B cell (primary cell): Measurements from ENCODE around the gene TAS2R13. TPM values are rescaled to one million over a fixed set of nuclear protein-coding genes. Genes with fewer than 3 reads are reported as not detected.

Experiments
- ATAC-seq: fragments of 200-7000 bp; cut with Tn5 transposase; one replicate; pipeline ENCODE4 v1.10.0; 2021; ENCODE audit warnings: low read depth, mild to moderate bottlenecking, moderate number of reproducible peaks, moderate library complexity
- CTCF ChIA-PET: fragments of 350-600 bp; sonication (Branson Sonifier 250); formaldehyde crosslinking; loops from one replicate; lab custom pipeline; 2021; ENCODE audit warnings: antibody characterized with exemption, inconsistent platforms; lab: Charles Lee
- POLR2A ChIA-PET: fragments of 350-600 bp; sonication (Branson Sonifier 250); formaldehyde crosslinking; loops from one replicate; lab custom pipeline; 2021; ENCODE audit warnings: antibody characterized with exemption; lab: Charles Lee
- DNase-seq: peaks from one replicate; pipeline ENCODE4 v3.0.0; 2013
- H2AFZ ChIP-seq: 2 replicates; pipeline ENCODE4 v1.6.1; 2012; ENCODE audit warnings: mild to moderate bottlenecking, low read depth, low read length; ENCODE audit not compliant: insufficient read depth, poor library complexity, severe bottlenecking
- H3K27ac ChIP-seq, 2 donors: 1 replicate in 1 of 2; 2 replicates in 1 of 2; pipeline ENCODE4 v1.5.1; 2012 to 2013; ENCODE audit warnings: low read length in 2 of 2, mild to moderate bottlenecking in 2 of 2, moderate library complexity in 1 of 2
- H3K27me3 ChIP-seq, 4 experiments: fragments of 200-600 bp in 1 of 4; sonication (generic) in 1 of 4; replicated peaks in 1 of 4; 1 replicate in 2 of 4; 2 replicates in 2 of 4; pipeline versions ENCODE4 v1.6.1 to v1.7.0; 2013 to 2016; ENCODE audit warnings: low read length in 3 of 4, mild to moderate bottlenecking in 2 of 4, mixed read lengths in 1 of 4, moderate library complexity in 1 of 4; ENCODE audit not compliant: insufficient read depth in 4 of 4, control insufficient read depth in 3 of 4; ENCODE audit errors: control extremely low read depth in 1 of 4
- H3K36me3 ChIP-seq, 2 experiments: replicated peaks in 1 of 2; 1 replicate in 1 of 2; 2 replicates in 1 of 2; pipeline versions ENCODE4 v1.6.1 to v1.7.1; 2013; ENCODE audit warnings: low read length in 1 of 2; ENCODE audit not compliant: insufficient read depth in 2 of 2, control insufficient read depth in 1 of 2; ENCODE audit errors: control extremely low read depth in 1 of 2, extremely low read depth in 1 of 2
- H3K4me1 ChIP-seq, 2 donors: fragments of 200-600 bp in 1 of 2; sonication (generic) in 1 of 2; 1 replicate in 1 of 2; 2 replicates in 1 of 2; pipeline versions ENCODE4 v1.5.1 to v1.6.1; 2013 to 2017; ENCODE audit warnings: low read length in 2 of 2; ENCODE audit not compliant: control insufficient read depth in 2 of 2, insufficient read depth in 2 of 2
- H3K4me2 ChIP-seq: replicated peaks from 2 replicates; pipeline ENCODE3; 2012; ENCODE audit warnings: mild to moderate bottlenecking, low read depth, low read length; ENCODE audit not compliant: poor library complexity, severe bottlenecking
- H3K4me3 ChIP-seq, 5 experiments: fragments of 200-600 bp in 1 of 5; sonication (generic) in 1 of 5; 1 replicate in 3 of 5; 2 replicates in 2 of 5; pipeline versions ENCODE4 v1.5.1 to v1.7.0; 2011 to 2016; ENCODE audit warnings: low read length in 4 of 5, mild to moderate bottlenecking in 4 of 5, low read depth in 2 of 5, control low read depth in 1 of 5, moderate library complexity in 1 of 5; ENCODE audit not compliant: insufficient read depth in 1 of 5; ENCODE audit errors: control extremely low read depth in 1 of 5, extremely low read depth in 1 of 5
- H3K79me2 ChIP-seq: fragments of 200-600 bp; sonication (generic); one replicate; pipeline ENCODE4 v1.6.0; 2016; ENCODE audit warnings: low read length; ENCODE audit not compliant: control insufficient read depth, insufficient read depth
- H3K9ac ChIP-seq: fragments of 200-600 bp; sonication (generic); 2 replicates; pipeline ENCODE4 v1.6.1; 2017; ENCODE audit warnings: mild to moderate bottlenecking, low read length, moderate library complexity
- H3K9me3 ChIP-seq, 3 donors: one replicate each; pipeline versions ENCODE4 v1.6.1 to v1.7.1; 2013; ENCODE audit warnings: low read length in 2 of 3; ENCODE audit not compliant: control insufficient read depth in 2 of 3, insufficient read depth in 1 of 3; ENCODE audit errors: control extremely low read depth in 1 of 3
- H4K20me1 ChIP-seq: 2 replicates; pipeline ENCODE4 v1.6.0; 2012; ENCODE audit warnings: mild to moderate bottlenecking, low read length; ENCODE audit not compliant: insufficient read depth, control insufficient read depth, poor library complexity, severe bottlenecking
- H3K27ac Mint-ChIP-seq: one replicate; pipeline ENCODE4 v1.8.0; 2021; ENCODE audit warnings: mixed read lengths
- H3K27me3 Mint-ChIP-seq: one replicate; pipeline ENCODE4 v1.8.0; 2021; ENCODE audit warnings: mixed read lengths
- H3K4me1 Mint-ChIP-seq: one replicate; pipeline ENCODE4 v1.8.0; 2021; ENCODE audit warnings: mixed read lengths
- H3K4me3 Mint-ChIP-seq: one replicate; pipeline ENCODE4 v1.8.0; 2021; ENCODE audit warnings: mixed read lengths
- H3K9me3 Mint-ChIP-seq: one replicate; pipeline ENCODE4 v1.8.0; 2022; ENCODE audit warnings: mixed read lengths; ENCODE audit not compliant: insufficient read depth
- EZH2 ChIP-seq: IDR thresholded peaks from 2 replicates; pipeline ENCODE4 v1.6.1; 2012; ENCODE audit warnings: borderline replicate concordance, low read depth, mild to moderate bottlenecking, moderate library complexity, low read length; ENCODE audit not compliant: insufficient read depth, poor library complexity, severe bottlenecking
- WGBS: methylation state at CpG from one replicate; pipeline ENCODE4 v1.1.5; 2013; ENCODE audit warnings: missing lambda C conversion rate; ENCODE audit not compliant: insufficient coverage; 5-methylcytosine and 5-hydroxymethylcytosine counted together
- intact Hi-C: fragments of 100-400 bp; cut with micrococcal nuclease; formaldehyde crosslinking; loops from one replicate; pipeline ENCODE4 v1.10.0; 2022
- polyA plus RNA-seq: library from polyadenylated mRNA; depleted of rRNA; stranded (reverse); fragments of >200 nt; gene quantifications from 2 replicates; pipeline ENCODE4 v1.2.3, GENCODE V29; 2012
- total RNA-seq, 2 donors: library from RNA; stranded (reverse); fragments of 120-200 nt in 1 of 2; gene quantifications; 1 replicate in 1 of 2; 2 replicates in 1 of 2; pipeline versions ENCODE4 v1.2.3 to v1.2.4, GENCODE V29; 2013 to 2022
- TF ChIP-seq, protein P1 (sequence below): fragments of 200-600 bp; IDR thresholded peaks from one replicate; pipeline ENCODE4 v1.8.0; 2022; ENCODE audit warnings: antibody characterized with exemption, mild to moderate bottlenecking

Gene TAS2R13
- total and polyA plus RNA-seq, 2 donors (not counting 1 experiment from before 2014, with no cell fraction given) = 0.06 to 0.96 TPM

DNA sequence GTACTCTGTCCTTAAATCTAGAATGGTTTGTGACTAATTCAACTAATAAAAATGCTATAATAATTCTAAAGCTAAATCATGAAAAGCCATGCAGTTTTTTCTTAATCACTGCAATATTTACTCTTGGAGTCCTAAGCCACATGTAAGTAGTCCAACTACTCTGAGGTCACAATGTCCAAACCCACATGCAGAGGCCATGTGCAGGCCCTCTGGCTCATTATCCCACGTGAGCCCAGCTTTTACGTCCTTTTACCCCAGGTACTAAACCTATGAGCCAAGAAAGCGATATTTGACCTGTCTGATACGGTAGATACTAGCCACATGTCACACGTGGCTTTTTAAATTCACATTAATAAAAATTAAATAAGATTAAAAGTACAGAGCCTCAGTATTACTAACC, 12.5 kb downstream of the TAS2R13 start:
- Histone ChIP-seq H3K4me3 (no peak overlapping the region), H3K36me3 (no peaks in the 10 kb centered on the region), H3K4me1 (no peaks in the 10 kb centered on the region), H3K79me2 (no peaks in the 10 kb centered on the region), H4K20me1 (no peaks in the 10 kb centered on the region), H3K4me2 (no peak overlapping the region), H3K27ac (no peak overlapping the region), H3K27me3 (no peaks in the 10 kb centered on the region), H2AFZ (no peak overlapping the region), H3K9ac (no peak overlapping the region), H3K9me3 (peaks cover 0 to 8% (median 1%) of the 10 kb centered on the region in 3 donors)
- no peaks in the 10 kb centered on the region for H3K27me3 Mint-ChIP-seq
- ATAC-seq (no peak), DNase-seq (no peak)
- no peak for TF ChIP-seq EZH2
- TF ChIP-seq, protein P1, sequence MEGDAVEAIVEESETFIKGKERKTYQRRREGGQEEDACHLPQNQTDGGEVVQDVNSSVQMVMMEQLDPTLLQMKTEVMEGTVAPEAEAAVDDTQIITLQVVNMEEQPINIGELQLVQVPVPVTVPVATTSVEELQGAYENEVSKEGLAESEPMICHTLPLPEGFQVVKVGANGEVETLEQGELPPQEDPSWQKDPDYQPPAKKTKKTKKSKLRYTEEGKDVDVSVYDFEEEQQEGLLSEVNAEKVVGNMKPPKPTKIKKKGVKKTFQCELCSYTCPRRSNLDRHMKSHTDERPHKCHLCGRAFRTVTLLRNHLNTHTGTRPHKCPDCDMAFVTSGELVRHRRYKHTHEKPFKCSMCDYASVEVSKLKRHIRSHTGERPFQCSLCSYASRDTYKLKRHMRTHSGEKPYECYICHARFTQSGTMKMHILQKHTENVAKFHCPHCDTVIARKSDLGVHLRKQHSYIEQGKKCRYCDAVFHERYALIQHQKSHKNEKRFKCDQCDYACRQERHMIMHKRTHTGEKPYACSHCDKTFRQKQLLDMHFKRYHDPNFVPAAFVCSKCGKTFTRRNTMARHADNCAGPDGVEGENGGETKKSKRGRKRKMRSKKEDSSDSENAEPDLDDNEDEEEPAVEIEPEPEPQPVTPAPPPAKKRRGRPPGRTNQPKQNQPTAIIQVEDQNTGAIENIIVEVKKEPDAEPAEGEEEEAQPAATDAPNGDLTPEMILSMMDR = no peak
- no peak overlapping the region for H3K4me3 Mint-ChIP-seq
- POLR2A ChIA-PET = no interaction called here
- WGBS = 100% methylated on average over 2 of the region's 5 CpGs
- intact Hi-C loops = no loop called here
- no peak overlapping the region for H3K27ac Mint-ChIP-seq
- no peaks in the 10 kb centered on the region for H3K9me3 Mint-ChIP-seq
- CTCF ChIA-PET = no interaction called here
- H3K4me1 Mint-ChIP-seq = no peaks in the 10 kb centered on the region

- Histone ChIP-seq H3K9ac (no peak overlapping the region), H3K27ac (no peak overlapping the region), H3K36me3 (peaks cover 0 to 4% of the 10 kb centered on the region in 2 experiments), H3K79me2 (no peaks in the 10 kb centered on the region), H3K4me3 (no peak overlapping the region), H3K4me1 (no peaks in the 10 kb centered on the region), H3K9me3 (no peaks in the 10 kb centered on the region), H2AFZ (no peak overlapping the region), H3K27me3 (no peaks in the 10 kb centered on the region), H3K4me2 (no peak overlapping the region), H4K20me1 (no peaks in the 10 kb centered on the region)
- ATAC-seq = no peak
- CTCF ChIA-PET = no interaction called here
- POLR2A ChIA-PET = no interaction called here
- no peak for TF ChIP-seq EZH2
- TF ChIP-seq, protein P1 = no peak
- intact Hi-C loops = no loop called here
- WGBS = 100% methylated on average over 2 of the region's 2 CpGs
- Mint-ChIP-seq H3K4me3 (no peak overlapping the region), H3K27ac (no peak overlapping the region), H3K27me3 (no peaks in the 10 kb centered on the region), H3K9me3 (no peaks in the 10 kb centered on the region), H3K4me1 (no peaks in the 10 kb centered on the region)
- no peak for DNase-seq
Measured at GRCh38 chr12:10891937-10892336, 17.4 kb downstream of the TAS2R13 start.
